ENCODE results near the gene MAP1B.
A peak's percentile ranks its signal among the peaks of the same experiment; 100 is the strongest.

Gene MAP1B

DNA sequence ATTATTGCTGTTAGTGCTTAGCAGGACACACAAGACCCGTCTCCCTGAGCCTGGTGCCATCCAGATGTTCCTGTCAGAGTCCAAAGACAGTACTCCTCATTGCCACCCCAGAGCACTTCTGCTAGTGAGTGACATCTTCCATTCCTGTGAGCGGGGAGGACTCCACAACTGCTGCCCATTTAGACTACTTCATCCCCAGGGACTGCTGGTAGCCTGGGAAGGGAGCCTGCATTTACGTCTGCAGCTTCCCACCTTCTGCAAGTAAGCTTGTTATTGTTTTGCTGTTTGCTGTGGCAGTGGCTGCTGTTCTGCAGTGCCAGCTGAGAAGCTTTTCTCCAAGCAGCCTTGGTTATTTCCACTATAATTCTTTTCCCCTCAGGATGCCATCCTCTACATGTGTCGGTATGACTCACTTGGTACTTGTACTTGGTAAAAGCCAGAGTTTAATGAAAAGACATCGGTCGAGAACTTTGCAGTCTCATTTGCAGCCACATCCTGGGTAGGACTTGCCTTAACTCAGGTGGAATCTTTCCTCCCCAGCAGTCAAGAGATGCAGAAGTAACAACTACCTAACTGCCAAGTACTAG is 10.6 kb upstream of the MAP1B start:
- H3K27ac ChIP-seq, result no peak overlapping the region
- TF ChIP-seq, protein P1, sequence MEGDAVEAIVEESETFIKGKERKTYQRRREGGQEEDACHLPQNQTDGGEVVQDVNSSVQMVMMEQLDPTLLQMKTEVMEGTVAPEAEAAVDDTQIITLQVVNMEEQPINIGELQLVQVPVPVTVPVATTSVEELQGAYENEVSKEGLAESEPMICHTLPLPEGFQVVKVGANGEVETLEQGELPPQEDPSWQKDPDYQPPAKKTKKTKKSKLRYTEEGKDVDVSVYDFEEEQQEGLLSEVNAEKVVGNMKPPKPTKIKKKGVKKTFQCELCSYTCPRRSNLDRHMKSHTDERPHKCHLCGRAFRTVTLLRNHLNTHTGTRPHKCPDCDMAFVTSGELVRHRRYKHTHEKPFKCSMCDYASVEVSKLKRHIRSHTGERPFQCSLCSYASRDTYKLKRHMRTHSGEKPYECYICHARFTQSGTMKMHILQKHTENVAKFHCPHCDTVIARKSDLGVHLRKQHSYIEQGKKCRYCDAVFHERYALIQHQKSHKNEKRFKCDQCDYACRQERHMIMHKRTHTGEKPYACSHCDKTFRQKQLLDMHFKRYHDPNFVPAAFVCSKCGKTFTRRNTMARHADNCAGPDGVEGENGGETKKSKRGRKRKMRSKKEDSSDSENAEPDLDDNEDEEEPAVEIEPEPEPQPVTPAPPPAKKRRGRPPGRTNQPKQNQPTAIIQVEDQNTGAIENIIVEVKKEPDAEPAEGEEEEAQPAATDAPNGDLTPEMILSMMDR (conservative IDR thresholded peaks at IDR 0.05), result no peak

DNA sequence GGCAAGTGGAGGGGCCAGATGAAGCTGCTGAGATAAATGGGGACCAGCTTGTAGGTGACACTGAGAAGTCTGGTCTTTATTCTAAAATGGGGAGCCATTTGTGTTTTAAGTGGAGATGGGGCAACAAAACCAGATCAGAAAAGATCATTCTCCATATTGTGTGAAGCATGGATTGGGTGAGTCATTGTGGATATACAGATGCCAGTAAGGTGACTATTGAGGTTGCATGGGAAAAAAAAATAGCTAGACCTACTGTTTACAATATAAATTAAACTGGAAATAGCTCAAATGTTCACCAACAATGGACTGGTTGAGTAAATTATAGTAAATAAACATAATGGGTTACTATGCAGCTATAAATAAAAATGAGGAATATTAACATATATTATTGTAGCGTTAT is 5.4 kb upstream of the MAP1B start:
- TF ChIP-seq, protein P1 (conservative IDR thresholded peaks at IDR 0.05), result no peak
- H3K27ac ChIP-seq, result no peak overlapping the region

DNA sequence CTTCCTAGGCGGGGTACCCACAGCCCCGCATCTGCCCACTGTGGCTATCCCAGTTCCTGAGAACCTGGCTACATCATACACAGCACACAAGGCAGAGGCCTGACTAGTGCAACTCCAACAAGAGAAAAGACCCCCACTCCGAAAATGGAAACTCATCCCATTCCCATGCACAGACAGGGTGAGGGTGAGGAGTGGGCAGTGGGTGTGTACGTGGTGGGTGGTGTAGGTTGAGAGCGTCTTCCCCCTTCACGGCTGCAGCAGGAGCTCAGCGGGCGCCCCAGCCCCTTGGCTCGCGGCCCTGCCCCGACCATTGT is 501 bp upstream of the MAP1B start:
- peak overlapping the region; percentile 48; the same call in 1 of the 2 replicates for H3K27ac ChIP-seq
- TF ChIP-seq, protein P1 (conservative IDR thresholded peaks at IDR 0.05), result no peak

DNA sequence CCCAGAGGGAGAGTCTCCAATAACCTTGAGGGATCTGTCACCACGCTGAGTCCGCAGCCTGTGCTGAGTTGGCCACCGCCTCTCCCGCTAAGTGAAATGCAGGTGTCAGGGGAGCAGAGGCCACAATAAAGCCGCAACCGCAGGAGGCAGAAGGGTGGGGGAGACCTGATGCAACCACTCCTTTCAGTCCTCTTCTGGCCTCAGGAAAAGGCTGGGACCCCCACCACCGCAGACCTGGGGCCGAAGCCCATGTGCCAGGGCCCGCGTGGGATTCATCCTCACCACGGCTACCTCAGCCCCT is 576 bp downstream of the MAP1B start:
- TF ChIP-seq, protein P1 (conservative IDR thresholded peaks at IDR 0.05), result no peak
- peak overlapping the region; percentile 48; the same call in 1 of the 2 replicates for H3K27ac ChIP-seq

DNA sequence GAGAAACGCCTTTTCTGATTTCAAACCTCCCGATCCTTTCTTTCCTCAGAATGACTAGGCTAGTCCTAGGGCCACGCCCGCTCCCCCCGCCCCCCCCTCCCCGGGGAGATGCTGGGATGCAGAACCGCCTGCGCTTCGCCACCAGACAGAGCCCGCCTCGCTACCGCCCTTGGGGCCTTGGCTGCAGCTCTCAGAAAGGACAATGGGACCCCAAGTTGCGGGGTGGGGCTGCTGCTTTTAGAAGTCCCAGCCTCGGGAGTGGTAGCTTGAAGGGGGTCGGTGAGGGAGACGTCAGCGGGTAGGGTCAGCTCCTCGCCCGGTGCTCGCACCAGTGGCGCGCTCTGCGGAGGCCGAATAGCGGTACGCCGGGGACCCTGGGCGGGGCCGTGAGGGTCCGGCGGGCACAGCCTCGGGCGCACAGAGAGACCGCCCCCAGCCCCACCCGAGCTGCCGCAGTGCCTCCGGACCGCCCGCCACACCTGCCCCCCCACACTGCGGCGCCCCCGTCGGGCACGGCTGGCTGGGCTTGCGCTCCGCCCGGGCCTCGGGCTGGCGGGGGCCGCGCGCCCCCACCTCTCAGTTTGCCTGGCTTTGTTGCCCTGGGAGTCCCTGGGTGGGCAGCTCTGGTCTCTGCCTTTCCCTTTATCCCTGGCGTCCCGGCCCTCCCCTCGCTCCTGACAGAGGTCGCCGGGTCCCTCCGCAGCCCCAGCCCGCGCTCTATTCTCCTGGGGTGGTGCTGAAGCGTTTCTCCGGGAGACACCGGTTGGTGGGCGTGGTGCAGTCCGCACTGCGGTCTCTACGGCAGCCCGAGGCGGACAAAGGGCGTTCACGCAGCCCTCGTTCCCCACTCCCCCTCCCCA is 1.2 kb downstream of the MAP1B start:
- no peak overlapping the region for H3K27ac ChIP-seq
- TF ChIP-seq, protein P1 (conservative IDR thresholded peaks at IDR 0.05), result no peak

DNA sequence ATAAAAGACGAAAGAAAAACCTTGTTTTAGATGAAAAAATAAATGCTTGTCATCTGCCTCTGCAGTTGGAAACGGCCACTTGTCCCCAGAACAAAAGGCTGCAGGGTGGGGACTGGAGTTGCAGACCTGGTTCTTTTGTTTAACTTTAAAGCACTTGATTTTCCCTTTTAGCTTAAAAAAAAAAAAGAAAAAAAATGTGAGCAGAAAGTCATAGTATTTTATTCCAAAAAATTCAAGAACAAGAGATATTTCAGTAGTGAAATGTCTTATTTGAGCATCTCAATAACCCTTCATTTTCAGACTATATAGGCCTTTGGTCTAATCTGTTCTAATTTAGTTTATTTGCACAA is 1.8 kb downstream of the MAP1B start:
- no peak overlapping the region for H3K27ac ChIP-seq
- TF ChIP-seq, protein P1 (conservative IDR thresholded peaks at IDR 0.05), result no peak

DNA sequence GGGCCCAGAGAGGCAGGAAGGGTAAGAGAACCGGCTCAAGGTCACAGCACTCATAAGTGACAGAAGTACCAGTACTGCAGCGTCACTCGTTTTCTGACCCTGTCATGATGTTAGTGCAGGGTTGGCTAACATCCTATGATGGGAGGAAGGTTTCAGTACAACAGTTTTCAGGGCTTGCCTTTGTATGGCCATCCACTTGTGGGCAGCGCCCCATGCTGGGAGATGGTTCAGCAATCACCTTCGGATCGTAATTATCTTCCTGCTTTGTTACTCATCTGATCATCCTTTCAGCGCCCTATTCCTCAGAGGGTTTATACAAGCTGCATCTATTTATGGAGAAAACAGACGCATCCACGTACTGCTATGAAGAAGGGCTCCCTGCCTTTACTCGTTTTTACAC is 2.4 kb downstream of the MAP1B start:
- no peak overlapping the region for H3K27ac ChIP-seq
- TF ChIP-seq, protein P1 (conservative IDR thresholded peaks at IDR 0.05), result no peak

Measured in VCaP (cell line).